HG02642 (cell line): ENCODE results near the gene CCDC78.

Experiments used
- ATAC-seq: cut with Tn5 transposase; IDR thresholded peaks from one replicate; pipeline ENCODE4 v1.9.1; 2021; ENCODE audit warnings: mild to moderate bottlenecking; ENCODE audit not compliant: unreplicated experiment, poor library complexity

CCDC78 gene

DNA sequence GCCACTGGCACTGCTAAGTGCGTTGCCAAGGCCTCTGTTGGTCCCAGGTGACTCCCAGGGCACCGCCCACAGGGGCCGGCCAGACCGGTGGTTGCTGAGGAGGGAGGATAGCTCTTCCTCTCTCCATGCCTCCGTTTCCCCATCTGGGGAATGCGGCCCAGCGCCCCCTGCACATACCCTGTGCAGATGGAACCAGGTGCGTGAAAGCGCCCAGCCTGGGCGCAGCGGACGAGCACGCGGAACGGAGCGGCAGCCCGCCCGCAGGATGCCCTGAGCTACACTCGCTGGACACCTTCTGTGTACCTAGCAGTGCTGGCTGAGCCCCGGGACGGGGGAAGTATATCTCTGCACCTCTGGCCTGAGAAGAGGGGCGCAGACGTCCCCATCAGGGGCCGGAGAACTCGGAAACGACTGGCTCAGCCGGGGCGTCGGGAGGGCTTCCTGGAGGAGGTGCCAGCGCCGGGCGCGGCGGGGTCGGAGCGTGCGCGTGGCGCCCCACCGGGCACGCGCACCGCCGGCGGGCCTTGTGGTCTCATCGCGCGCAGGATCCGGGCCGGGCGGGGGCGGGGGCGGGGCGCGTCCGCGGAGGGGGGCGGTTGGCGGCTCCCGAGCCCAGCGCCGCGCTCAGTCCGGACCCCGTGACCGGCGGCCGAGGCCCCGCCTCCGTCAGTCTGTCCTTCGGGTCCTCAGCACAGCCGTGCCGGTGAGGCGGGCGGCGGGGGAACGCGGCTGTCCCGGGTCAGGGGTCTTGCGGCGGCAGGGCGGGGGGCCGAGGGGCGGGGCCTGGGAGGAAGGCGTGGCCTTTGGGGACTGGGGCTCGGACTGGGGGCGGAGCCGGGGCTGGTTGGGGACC is at the start of gene CCDC78, which contains the start of gene HAGHL:
Gene CCDC78, minus strand, starts transcription at position 6 of the 853 bp plus-strand sequence. CDS start 76 bp downstream, outside the sequence.
Gene HAGHL, plus strand, starts transcription at position 669 of the 853 bp plus-strand sequence. CDS start 404 bp downstream, outside the sequence.
- ATAC-seq = no peak

GRCh38 chr16:775236-775796 is 49.1 kb upstream of the CCDC78 start:
- ATAC-seq = no peak

GRCh38 chr16:774086-775001 is 48.1 kb upstream of the CCDC78 start:
- ATAC-seq = no peak

- ATAC-seq = no peak
Observed at GRCh38 chr16:772959-773358, 46.7 kb upstream of the CCDC78 start.

- ATAC-seq = no peak
Observed at GRCh38 chr16:770411-770810, 44.2 kb upstream of the CCDC78 start.

GRCh38 chr16:769934-770333 is 43.7 kb upstream of the CCDC78 start:
- ATAC-seq = no peak

DNA sequence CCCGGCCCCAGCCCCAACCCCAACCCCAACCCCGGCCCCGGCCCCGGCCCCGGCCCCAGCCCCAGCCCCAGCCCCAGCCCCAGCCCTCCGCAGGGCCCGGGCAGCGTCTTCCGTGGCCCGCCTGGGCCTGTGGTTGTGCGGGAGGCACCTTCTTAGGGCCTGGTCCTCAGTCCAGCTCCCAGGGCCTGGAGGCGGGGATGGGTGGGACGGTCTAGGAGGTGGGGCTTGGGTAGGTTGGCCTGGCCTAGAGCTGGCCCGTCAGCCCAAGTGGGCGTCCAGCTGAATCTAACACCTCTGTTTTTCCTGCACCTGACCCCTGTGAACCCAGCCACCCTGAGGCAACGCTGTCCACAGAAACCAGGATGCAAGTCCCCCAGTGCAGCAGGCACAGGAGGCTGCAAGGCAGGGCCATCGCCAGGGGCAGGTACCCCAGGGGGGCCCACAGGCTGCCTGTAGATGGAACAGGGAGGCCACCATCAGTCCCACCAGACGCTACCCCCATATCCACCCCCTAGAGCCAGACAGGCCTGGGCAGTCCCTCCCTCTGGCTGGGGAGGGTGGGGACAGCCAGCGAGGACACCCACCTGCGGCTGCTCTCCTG is 43.0 kb upstream of the CCDC78 start:
- ATAC-seq = no peak

- ATAC-seq = no peak
Observed at GRCh38 chr16:768428-768827, 42.2 kb upstream of the CCDC78 start.

DNA sequence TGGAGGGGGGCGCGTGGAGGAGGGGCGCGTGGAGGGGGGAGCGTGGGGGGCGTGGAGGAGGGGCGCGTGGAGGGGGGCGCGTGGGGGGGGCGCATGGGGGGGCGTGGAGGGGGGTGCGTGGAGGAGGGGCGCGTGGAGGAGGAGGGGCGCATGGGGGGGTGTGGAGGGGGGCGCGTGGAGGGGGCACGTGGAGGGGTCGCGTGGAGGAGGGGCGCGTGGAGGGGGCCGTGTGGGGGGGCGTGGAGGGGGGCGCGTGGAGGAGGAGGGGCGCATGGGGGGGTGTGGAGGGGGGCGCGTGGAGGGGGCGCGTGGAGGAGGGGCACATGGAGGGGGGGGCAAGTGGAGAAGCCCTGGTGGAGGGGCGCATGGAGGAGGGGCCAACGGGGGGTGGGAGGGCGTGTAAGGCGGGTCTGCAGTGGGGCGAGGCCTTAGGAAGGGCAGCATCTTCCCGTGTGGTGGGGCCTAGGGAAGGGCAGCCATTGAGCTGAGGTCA is 41.5 kb upstream of the CCDC78 start:
- no peak for ATAC-seq

- ATAC-seq = no peak
Observed at GRCh38 chr16:766820-767640, 40.8 kb upstream of the CCDC78 start.

DNA sequence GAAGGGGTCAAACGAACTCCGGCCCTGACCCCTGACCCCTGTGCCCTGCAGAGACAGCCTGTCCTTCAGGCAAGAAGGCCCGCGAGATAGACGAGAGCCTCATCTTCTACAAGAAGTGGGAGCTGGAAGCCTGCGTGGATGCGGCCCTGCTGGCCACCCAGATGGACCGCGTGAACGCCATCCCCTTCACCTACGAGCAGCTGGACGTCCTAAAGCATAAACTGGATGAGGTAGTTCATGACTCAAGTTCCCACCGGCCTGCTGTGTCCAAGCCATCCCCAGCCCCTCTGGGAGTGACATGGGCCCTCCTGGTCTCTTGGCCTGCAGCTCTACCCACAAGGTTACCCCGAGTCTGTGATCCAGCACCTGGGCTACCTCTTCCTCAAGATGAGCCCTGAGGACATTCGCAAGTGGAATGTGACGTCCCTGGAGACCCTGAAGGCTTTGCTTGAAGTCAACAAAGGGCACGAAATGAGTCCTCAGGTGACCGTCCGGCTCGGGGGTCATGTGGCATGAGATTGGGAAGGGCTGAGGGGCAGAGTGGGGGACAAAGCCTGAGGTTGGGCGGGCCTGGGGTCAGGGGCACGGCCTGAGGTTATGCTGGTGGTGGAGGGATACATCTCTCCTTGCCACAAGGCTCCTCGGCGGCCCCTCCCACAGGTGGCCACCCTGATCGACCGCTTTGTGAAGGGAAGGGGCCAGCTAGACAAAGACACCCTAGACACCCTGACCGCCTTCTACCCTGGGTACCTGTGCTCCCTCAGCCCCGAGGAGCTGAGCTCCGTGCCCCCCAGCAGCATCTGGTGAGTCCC is 40.0 kb upstream of the CCDC78 start:
- ATAC-seq = no peak

DNA sequence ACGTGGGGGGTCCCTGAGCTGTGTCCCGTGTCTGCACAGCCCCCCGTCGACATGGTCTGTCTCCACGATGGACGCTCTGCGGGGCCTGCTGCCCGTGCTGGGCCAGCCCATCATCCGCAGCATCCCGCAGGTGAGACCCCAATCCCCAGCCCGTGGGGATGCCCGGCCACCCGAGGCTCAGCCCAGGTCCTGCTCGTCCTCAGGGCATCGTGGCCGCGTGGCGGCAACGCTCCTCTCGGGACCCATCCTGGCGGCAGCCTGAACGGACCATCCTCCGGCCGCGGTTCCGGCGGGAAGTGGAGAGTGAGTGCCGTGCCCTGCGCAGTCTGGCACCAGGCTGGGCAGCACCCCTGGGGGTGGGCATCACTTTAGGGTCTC is 39.2 kb upstream of the CCDC78 start:
- no peak for ATAC-seq

DNA sequence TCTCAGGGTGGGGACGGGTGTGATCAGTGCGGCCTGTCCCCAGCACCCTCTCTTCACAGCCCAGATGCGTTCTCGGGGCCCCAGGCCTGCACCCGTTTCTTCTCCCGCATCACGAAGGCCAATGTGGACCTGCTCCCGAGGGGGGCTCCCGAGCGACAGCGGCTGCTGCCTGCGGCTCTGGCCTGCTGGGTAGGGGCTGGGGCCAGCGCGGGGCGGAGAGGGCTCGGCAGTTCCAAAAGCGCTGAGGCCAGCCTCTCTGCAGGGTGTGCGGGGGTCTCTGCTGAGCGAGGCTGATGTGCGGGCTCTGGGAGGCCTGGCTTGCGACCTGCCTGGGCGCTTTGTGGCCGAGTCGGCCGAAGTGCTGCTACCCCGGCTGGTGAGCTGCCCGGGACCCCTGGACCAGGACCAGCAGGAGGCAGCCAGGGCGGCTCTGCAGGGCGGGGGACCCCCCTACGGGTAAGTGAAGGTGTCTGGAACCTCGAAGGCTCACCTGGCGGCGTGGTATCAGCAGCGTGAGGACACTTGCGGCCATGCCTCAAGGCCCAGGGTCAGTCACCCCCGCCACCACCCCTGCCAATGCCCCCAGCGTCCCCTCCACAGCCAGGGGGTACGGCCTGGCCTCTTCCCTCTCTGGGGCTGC is 38.7 kb upstream of the CCDC78 start:
- ATAC-seq = no peak

DNA sequence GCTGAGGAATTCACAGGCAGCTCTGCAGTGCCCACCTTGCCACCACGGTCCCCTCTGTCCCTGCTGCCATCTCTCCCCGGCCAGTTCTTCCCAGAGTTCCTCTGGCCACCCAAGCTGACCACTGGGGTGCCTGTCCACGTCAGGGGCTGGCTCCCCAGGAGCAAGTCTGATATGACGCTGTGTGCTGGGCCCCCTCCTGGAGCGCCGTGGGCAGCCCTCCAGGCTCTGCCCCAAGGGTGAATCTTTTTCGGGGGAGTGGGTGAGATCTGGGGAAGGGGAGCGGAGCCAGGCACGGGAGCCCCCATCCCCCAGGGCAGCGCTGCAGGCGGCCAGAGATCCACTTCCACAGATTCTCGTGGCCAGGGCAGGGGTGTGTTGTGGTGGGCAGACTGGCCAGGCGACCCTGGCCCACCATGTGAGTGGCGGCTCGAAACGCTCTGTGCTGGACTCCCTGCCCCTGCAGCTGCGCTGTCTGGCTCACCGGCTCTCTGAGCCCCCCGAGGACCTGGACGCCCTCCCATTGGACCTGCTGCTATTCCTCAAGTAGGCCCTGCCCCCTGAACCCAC is 38.0 kb upstream of the CCDC78 start:
- no peak for ATAC-seq

DNA sequence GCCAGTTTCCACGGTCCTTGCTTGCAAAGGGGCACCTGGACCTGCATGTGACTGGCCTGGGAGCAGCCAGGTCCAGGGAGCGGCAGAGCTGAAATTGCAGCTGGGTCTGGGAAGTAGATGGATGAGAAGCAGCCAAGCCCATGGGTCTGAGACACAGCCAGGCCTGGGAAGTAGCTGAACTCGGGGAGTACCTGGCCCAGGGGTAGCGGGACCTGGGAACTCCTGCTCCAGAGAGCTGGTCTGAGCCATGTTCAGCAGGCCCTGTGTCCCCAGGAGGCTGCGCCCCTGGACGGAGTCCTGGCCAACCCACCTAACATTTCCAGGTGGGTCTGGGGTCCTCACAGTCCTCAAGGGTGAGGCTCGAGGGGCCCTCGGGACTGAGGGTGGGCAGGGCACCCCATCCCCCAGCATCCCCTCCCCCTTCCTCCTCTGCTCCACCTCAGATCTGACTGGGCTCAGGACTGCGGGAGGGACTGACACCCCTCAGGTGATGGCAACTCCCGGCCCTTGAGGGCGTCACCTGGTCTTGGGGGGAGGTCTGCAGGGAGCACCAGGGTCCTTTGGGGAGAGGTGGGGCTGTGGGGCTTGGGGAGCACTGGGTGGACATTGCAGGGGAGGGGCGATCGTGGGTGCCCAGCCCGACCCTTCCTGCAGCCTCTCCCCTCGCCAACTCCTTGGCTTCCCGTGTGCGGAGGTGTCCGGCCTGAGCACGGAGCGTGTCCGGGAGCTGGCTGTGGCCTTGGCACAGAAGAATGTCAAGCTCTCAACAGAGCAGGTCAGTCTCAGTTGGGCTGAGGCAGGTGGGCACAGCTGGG is 37.3 kb upstream of the CCDC78 start:
- ATAC-seq = no peak

DNA sequence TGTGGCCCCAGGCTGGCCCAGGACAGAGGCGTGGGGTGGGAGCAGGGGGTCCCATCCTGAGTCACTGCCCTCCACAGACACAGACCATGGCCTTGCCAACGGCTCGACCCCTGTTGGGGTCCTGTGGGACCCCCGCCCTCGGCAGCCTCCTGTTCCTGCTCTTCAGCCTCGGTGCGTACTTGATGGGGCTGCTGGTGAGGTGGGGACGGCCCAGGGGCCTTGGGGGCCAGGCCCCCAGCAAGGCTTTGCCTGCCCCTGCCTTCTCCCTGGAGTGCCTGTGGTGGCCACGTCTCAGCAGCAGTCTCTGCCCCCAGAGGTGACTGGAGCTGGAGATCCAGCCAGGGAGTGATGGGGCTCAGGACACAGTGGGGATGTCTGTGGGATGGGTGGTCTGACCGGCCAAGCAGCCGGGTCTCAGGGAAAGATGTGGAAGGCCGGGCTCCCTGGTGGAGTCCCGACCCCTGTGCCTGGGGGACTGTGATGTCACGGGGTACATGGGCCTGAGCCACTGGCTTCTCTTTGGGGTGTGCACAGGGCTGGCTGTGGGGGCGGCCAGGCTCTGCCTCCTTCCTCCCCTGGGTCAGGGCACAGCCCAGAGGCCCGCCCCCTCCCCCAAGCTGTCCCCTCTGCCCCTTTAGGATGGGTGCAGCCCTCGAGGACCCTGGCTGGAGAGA is 36.5 kb upstream of the CCDC78 start:
- no peak for ATAC-seq
